ENCODE measurements around the gene HOXD1.

The HOXD1 gene

GRCh38 chr2:176160986-176161824 lies 27.3 kb upstream of the HOXD1 start:
- Histone ChIP-seq H3K27me3 (replicated peaks; ENCODE audit: control insufficient read depth, insufficient read depth, low read length) (peaks cover 1% of the 10 kb centered on the region; the same call in 1 of the 2 replicates), H3K4me3 (replicated peaks; ENCODE audit: low read depth, low read length) (no peak overlapping the region), H3K36me3 (ENCODE audit: control insufficient read depth, insufficient read depth, low read length) (no peaks in the 10 kb centered on the region)
- TF ChIP-seq, protein P1, sequence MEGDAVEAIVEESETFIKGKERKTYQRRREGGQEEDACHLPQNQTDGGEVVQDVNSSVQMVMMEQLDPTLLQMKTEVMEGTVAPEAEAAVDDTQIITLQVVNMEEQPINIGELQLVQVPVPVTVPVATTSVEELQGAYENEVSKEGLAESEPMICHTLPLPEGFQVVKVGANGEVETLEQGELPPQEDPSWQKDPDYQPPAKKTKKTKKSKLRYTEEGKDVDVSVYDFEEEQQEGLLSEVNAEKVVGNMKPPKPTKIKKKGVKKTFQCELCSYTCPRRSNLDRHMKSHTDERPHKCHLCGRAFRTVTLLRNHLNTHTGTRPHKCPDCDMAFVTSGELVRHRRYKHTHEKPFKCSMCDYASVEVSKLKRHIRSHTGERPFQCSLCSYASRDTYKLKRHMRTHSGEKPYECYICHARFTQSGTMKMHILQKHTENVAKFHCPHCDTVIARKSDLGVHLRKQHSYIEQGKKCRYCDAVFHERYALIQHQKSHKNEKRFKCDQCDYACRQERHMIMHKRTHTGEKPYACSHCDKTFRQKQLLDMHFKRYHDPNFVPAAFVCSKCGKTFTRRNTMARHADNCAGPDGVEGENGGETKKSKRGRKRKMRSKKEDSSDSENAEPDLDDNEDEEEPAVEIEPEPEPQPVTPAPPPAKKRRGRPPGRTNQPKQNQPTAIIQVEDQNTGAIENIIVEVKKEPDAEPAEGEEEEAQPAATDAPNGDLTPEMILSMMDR (IDR thresholded peaks at IDR 0.05; ENCODE audit: insufficient read depth, low read length, poor library complexity, severe bottlenecking) = no peak
- no peak for DNase-seq (ENCODE audit: extremely low read depth, insufficient read length)

- TF ChIP-seq, protein P1 (IDR thresholded peaks at IDR 0.05; ENCODE audit: insufficient read depth, low read length, poor library complexity, severe bottlenecking) = no peak
- peaks cover 1% of the 10 kb centered on the region; the same call in 1 of the 2 replicates for H3K27me3 ChIP-seq (replicated peaks; ENCODE audit: control insufficient read depth, insufficient read depth, low read length)
- H3K4me3 ChIP-seq (replicated peaks; ENCODE audit: low read depth, low read length) = no peak overlapping the region
- H3K36me3 ChIP-seq (ENCODE audit: control insufficient read depth, insufficient read depth, low read length) = no peaks in the 10 kb centered on the region
- no peak for DNase-seq (ENCODE audit: extremely low read depth, insufficient read length)
Measured at GRCh38 chr2:176161825-176162626, 26.4 kb upstream of the HOXD1 start.

GRCh38 chr2:176162911-176163671 lies 25.4 kb upstream of the HOXD1 start:
- Histone ChIP-seq H3K36me3 (ENCODE audit: control insufficient read depth, insufficient read depth, low read length) (no peaks in the 10 kb centered on the region), H3K4me3 (replicated peaks; ENCODE audit: low read depth, low read length) (no peak overlapping the region), H3K27me3 (replicated peaks; ENCODE audit: control insufficient read depth, insufficient read depth, low read length) (peaks cover 1% of the 10 kb centered on the region; the same call in 1 of the 2 replicates)
- no peak for DNase-seq (ENCODE audit: extremely low read depth, insufficient read length)
- TF ChIP-seq, protein P1 (IDR thresholded peaks at IDR 0.05; ENCODE audit: insufficient read depth, low read length, poor library complexity, severe bottlenecking) = no peak

- Histone ChIP-seq H3K4me3 (replicated peaks; ENCODE audit: low read depth, low read length) (no peak overlapping the region), H3K27me3 (replicated peaks; ENCODE audit: control insufficient read depth, insufficient read depth, low read length) (peaks cover 1% of the 10 kb centered on the region; the same call in 1 of the 2 replicates)
- DNase-seq (ENCODE audit: extremely low read depth, insufficient read length) = no peak
Measured at GRCh38 chr2:176163672-176164056, 24.8 kb upstream of the HOXD1 start.

GRCh38 chr2:176164201-176164600 lies 24.3 kb upstream of the HOXD1 start:
- peaks cover 1% of the 10 kb centered on the region; the same call in 1 of the 2 replicates for H3K27me3 ChIP-seq (replicated peaks; ENCODE audit: control insufficient read depth, insufficient read depth, low read length)
- TF ChIP-seq, protein P1 (IDR thresholded peaks at IDR 0.05; ENCODE audit: insufficient read depth, low read length, poor library complexity, severe bottlenecking) = no peak
- H3K4me3 ChIP-seq (replicated peaks; ENCODE audit: low read depth, low read length) = no peak overlapping the region
- DNase-seq (ENCODE audit: extremely low read depth, insufficient read length) = no peak
- H3K36me3 ChIP-seq (ENCODE audit: control insufficient read depth, insufficient read depth, low read length) = no peaks in the 10 kb centered on the region

More at GRCh38 chr2:176163672-176164056, 24.8 kb upstream of the HOXD1 start:
- H3K36me3 ChIP-seq (ENCODE audit: control insufficient read depth, insufficient read depth, low read length) = no peaks in the 10 kb centered on the region
- TF ChIP-seq, protein P1 (IDR thresholded peaks at IDR 0.05; ENCODE audit: insufficient read depth, low read length, poor library complexity, severe bottlenecking) = no peak

Measured in GM06990 (cell line).